CD4-positive, alpha-beta T cell (primary cell): ENCODE results near the gene MYOF. TPM values are rescaled to one million over a fixed set of nuclear protein-coding genes. Genes with fewer than 3 reads are reported as not detected.

ENCODE experiments used
- ATAC-seq: fragments of 200-7000 bp; cut with Tn5 transposase; one replicate; pipeline ENCODE4 v1.10.0; 2022; ENCODE audit warnings: mild to moderate bottlenecking; ENCODE audit not compliant: poor library complexity
- CTCF ChIA-PET: fragments of 350-600 bp; sonication (Branson Sonifier 250); formaldehyde crosslinking; loops from one replicate; lab custom pipeline; 2021; ENCODE audit warnings: antibody characterized with exemption, inconsistent platforms; lab: Charles Lee
- POLR2A ChIA-PET: fragments of 350-600 bp; sonication (Branson Sonifier 250); formaldehyde crosslinking; loops from one replicate; lab custom pipeline; 2021; ENCODE audit warnings: antibody characterized with exemption, inconsistent platforms; lab: Charles Lee
- DNase-seq, 14 experiments: peaks; one replicate each; pipeline ENCODE4 v3.0.0-alpha.2; 2013 to 2020; ENCODE audit warnings: mixed read lengths in 2 of 14
- H3K27ac ChIP-seq, 2 donors: one replicate each; pipeline versions ENCODE4 v1.5.1 to v1.7.0; 2013; ENCODE audit warnings: low read length in 2 of 2, low read depth in 1 of 2, mild to moderate bottlenecking in 1 of 2
- H3K27me3 ChIP-seq, 2 experiments: 1 replicate in 1 of 2; 2 replicates in 1 of 2; pipeline versions ENCODE4 v1.6.1 to v1.7.0; 2013; ENCODE audit warnings: low read length in 2 of 2, control low read depth in 1 of 2, mild to moderate bottlenecking in 1 of 2, moderate library complexity in 1 of 2; ENCODE audit not compliant: insufficient read depth in 2 of 2, control insufficient read depth in 1 of 2
- H3K36me3 ChIP-seq: one replicate; pipeline ENCODE4 v1.6.1; 2013; ENCODE audit warnings: low read length, control low read depth; ENCODE audit not compliant: insufficient read depth
- H3K4me1 ChIP-seq: one replicate; pipeline ENCODE4 v1.6.1; 2013; ENCODE audit warnings: low read length, control low read depth; ENCODE audit not compliant: insufficient read depth
- H3K4me3 ChIP-seq: one replicate; pipeline ENCODE4 v1.5.1; 2013; ENCODE audit warnings: mild to moderate bottlenecking, low read length, moderate library complexity
- H3K9me3 ChIP-seq, 2 experiments: 1 replicate in 1 of 2; 2 replicates in 1 of 2; pipeline versions ENCODE4 v1.6.1 to v1.7.0; 2013; ENCODE audit warnings: low read length in 2 of 2, mild to moderate bottlenecking in 2 of 2, control low read depth in 1 of 2, moderate library complexity in 1 of 2; ENCODE audit not compliant: control insufficient read depth in 1 of 2, insufficient read depth in 1 of 2
- H3K27ac Mint-ChIP-seq: one replicate; pipeline ENCODE4 v1.8.0; 2020; ENCODE audit warnings: mixed read lengths
- H3K27me3 Mint-ChIP-seq: one replicate; pipeline ENCODE4 v1.8.0; 2021; ENCODE audit warnings: mixed read lengths
- H3K36me3 Mint-ChIP-seq: one replicate; pipeline ENCODE4 v1.8.0; 2021; ENCODE audit warnings: low read depth, mixed read lengths
- H3K4me1 Mint-ChIP-seq: one replicate; pipeline ENCODE4 v1.8.0; 2021; ENCODE audit warnings: low read depth, mixed read lengths
- H3K4me3 Mint-ChIP-seq: one replicate; pipeline ENCODE4 v1.8.0; 2020; ENCODE audit warnings: mild to moderate bottlenecking, mixed read lengths
- H3K9me3 Mint-ChIP-seq: one replicate; pipeline ENCODE4 v1.8.0; 2020; ENCODE audit warnings: mixed read lengths
- intact Hi-C, 2 experiments: fragments of 100-400 bp; cut with DNase I in 1 of 2; cut with micrococcal nuclease in 1 of 2; formaldehyde crosslinking; loops; one replicate each; pipeline versions ENCODE4 v1.15.1 to v1.9.0; 2023 to 2025; cut with DNase I, micrococcal nuclease
- total RNA-seq, 174 experiments: library from RNA in 2 of 174; stranded (reverse) in 2 of 174; gene quantifications; one replicate each; pipeline ENCODE4 v1.2.3 and lab custom pipeline; 2021 to 2026
- TF ChIP-seq, protein P1 (sequence below): fragments of 200-600 bp; IDR thresholded peaks from one replicate; pipeline ENCODE4 v1.8.0; 2022; ENCODE audit warnings: antibody characterized with exemption, mild to moderate bottlenecking

The MYOF gene
- total RNA-seq, 2 experiments from 2014 or later = 0.14 to 0.27 TPM

DNA sequence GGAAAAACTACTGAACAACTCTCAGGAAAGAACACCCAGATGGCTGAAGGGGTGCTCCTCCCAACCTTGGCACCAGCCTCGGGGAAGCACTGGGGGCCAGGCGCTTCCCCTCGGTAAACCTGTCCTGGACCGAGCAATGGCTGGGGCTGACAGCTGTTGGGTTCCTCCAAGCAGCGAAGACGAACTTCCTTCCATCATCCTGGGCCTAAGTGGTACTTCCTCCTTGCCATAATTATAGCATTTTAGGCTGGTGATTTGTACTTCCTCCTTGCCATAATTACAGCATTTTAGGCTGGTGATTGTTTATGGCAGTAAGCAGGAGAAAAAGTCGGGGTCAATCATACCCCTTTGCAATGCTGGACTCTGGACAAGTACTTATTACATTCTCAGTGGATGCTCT lies 69.3 kb downstream of the MYOF start:
- peak; percentile 24 for ATAC-seq
- H3K36me3 ChIP-seq = no peaks in the 10 kb centered on the region
- H3K9me3 ChIP-seq = no peaks in the 10 kb centered on the region
- H3K27me3 ChIP-seq = no peaks in the 10 kb centered on the region
- POLR2A ChIA-PET = interaction anchor here (0.8 to 1.6 kb wide), 5 partner anchors 24 to 821 kb away, joined by 3 to 23 read pairs (median 4); partner anchors contain the start of genes CEP55 and MYOF
- H3K27ac ChIP-seq = peak overlapping the region; percentile 41 to 75
- TF ChIP-seq, protein P1, sequence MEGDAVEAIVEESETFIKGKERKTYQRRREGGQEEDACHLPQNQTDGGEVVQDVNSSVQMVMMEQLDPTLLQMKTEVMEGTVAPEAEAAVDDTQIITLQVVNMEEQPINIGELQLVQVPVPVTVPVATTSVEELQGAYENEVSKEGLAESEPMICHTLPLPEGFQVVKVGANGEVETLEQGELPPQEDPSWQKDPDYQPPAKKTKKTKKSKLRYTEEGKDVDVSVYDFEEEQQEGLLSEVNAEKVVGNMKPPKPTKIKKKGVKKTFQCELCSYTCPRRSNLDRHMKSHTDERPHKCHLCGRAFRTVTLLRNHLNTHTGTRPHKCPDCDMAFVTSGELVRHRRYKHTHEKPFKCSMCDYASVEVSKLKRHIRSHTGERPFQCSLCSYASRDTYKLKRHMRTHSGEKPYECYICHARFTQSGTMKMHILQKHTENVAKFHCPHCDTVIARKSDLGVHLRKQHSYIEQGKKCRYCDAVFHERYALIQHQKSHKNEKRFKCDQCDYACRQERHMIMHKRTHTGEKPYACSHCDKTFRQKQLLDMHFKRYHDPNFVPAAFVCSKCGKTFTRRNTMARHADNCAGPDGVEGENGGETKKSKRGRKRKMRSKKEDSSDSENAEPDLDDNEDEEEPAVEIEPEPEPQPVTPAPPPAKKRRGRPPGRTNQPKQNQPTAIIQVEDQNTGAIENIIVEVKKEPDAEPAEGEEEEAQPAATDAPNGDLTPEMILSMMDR = no peak
- Mint-ChIP-seq H3K9me3 (no peaks in the 10 kb centered on the region), H3K36me3 (no peaks in the 10 kb centered on the region), H3K27ac (peak overlapping the region; percentile 80), H3K27me3 (no peaks in the 10 kb centered on the region), H3K4me3 (peak overlapping the region; percentile 57), H3K4me1 (peaks cover 77% of the 10 kb centered on the region)
- peak overlapping the region; percentile 13 for H3K4me3 ChIP-seq
- intact Hi-C loops = loop anchor here in 1 of 2 experiments (2.0 kb wide), 1 partner anchor 36 kb away; no protein-coding TSS in a partner anchor
- peak in 2 of 14 experiments; percentile 39 to 40 for DNase-seq
- CTCF ChIA-PET = no interaction called here
- peaks cover 65% of the 10 kb centered on the region for H3K4me1 ChIP-seq

DNA sequence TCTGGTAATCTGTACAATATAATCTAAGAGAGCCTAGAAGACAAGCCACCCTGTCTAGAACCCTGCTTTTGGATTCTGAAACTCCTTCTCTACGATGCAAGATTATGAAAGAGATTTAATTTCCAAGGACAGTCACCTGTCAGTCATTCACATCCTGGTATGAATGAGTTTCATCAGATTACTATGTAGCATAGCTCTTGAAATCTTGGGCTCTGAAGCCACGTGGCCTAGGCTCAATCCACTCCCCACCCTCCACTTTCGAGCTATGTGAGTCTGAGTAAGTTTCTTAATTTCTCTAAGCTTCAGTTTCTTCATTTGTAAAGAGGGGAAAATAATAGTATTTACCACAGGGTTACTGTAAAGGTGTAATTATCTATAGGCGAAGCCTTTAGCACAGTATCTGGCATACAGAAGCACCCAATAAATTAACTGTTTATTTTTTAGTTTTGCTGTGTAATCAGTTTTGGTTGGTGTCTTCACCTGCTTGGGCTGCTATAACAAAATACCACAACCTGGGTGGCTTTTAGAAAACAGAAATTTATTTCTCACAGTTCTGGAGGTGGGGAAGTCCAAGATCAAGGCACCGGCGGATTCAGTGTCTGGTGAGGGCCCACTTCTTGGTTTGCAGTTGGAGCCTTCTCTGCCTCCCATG lies 71.3 kb downstream of the MYOF start:
- H3K36me3 ChIP-seq = no peaks in the 10 kb centered on the region
- no peaks in the 10 kb centered on the region for H3K9me3 ChIP-seq
- H3K4me1 ChIP-seq = peaks cover 65% of the 10 kb centered on the region
- Mint-ChIP-seq H3K36me3 (no peaks in the 10 kb centered on the region), H3K27me3 (no peaks in the 10 kb centered on the region), H3K9me3 (no peaks in the 10 kb centered on the region), H3K27ac (peak overlapping the region; percentile 80), H3K4me1 (peaks cover 74% of the 10 kb centered on the region), H3K4me3 (no peak overlapping the region)
- POLR2A ChIA-PET = interaction anchor here (0.7 kb wide), 1 partner anchor 1131 kb away, joined by 3 read pairs; no protein-coding TSS in a partner anchor
- H3K27ac ChIP-seq = peak overlapping the region in 1 of 2 donors; percentile 75
- DNase-seq (no peak), ATAC-seq (no peak)
- H3K27me3 ChIP-seq = no peaks in the 10 kb centered on the region
- intact Hi-C loops = no loop called here
- CTCF ChIA-PET = no interaction called here
- TF ChIP-seq, protein P1 = no peak
- H3K4me3 ChIP-seq = no peak overlapping the region

DNA sequence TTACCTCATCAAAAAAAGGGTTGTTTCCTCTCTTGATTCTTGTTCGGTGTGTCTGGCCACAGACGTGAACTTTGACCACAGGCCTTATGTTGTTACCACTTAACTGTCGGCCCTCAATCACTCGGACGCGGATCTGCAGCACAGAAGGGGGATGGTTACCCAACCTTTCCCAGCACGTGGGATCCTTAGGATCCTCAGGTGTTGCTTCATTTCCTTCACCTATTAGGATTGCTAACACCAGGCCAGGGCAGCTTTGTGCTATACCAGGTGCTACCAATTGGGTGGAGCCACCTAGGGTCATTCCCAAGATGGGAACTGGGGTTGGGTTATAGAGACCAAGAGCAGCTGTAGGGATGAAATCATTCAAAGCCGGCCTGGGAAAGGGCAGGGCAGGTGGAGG lies 73.4 kb downstream of the MYOF start:
- Histone ChIP-seq H3K27me3 (no peaks in the 10 kb centered on the region), H3K4me1 (peaks cover 53% of the 10 kb centered on the region), H3K9me3 (no peaks in the 10 kb centered on the region), H3K27ac (no peak overlapping the region), H3K36me3 (no peaks in the 10 kb centered on the region), H3K4me3 (no peak overlapping the region)
- Mint-ChIP-seq H3K4me1 (peaks cover 62% of the 10 kb centered on the region), H3K27ac (no peak overlapping the region), H3K36me3 (no peaks in the 10 kb centered on the region), H3K4me3 (no peak overlapping the region), H3K9me3 (no peaks in the 10 kb centered on the region), H3K27me3 (no peaks in the 10 kb centered on the region)
- TF ChIP-seq, protein P1 = no peak
- no peak for DNase-seq
- ATAC-seq = no peak
- ChIA-PET POLR2A (no interaction called here), CTCF (no interaction called here)
- intact Hi-C loops = no loop called here
